B cell (primary cell): Measurements from ENCODE around the gene SPEN. TPM values are rescaled to one million over a fixed set of nuclear protein-coding genes. Genes with fewer than 3 reads are reported as not detected.

ENCODE experiments used
- ATAC-seq: fragments of 200-7000 bp; cut with Tn5 transposase; one replicate; pipeline ENCODE4 v1.10.0; 2021; ENCODE audit warnings: low read depth, mild to moderate bottlenecking, moderate number of reproducible peaks, moderate library complexity
- CTCF ChIA-PET: fragments of 350-600 bp; sonication (Branson Sonifier 250); formaldehyde crosslinking; loops from one replicate; lab custom pipeline; 2021; ENCODE audit warnings: antibody characterized with exemption, inconsistent platforms; lab: Charles Lee
- POLR2A ChIA-PET: fragments of 350-600 bp; sonication (Branson Sonifier 250); formaldehyde crosslinking; loops from one replicate; lab custom pipeline; 2021; ENCODE audit warnings: antibody characterized with exemption; lab: Charles Lee
- DNase-seq: peaks from one replicate; pipeline ENCODE4 v3.0.0; 2013
- H2AFZ ChIP-seq: 2 replicates; pipeline ENCODE4 v1.6.1; 2012; ENCODE audit warnings: mild to moderate bottlenecking, low read depth, low read length; ENCODE audit not compliant: insufficient read depth, poor library complexity, severe bottlenecking
- H3K27ac ChIP-seq, 2 donors: 1 replicate in 1 of 2; 2 replicates in 1 of 2; pipeline ENCODE4 v1.5.1; 2012 to 2013; ENCODE audit warnings: low read length in 2 of 2, mild to moderate bottlenecking in 2 of 2, moderate library complexity in 1 of 2
- H3K27me3 ChIP-seq, 4 experiments: fragments of 200-600 bp in 1 of 4; sonication (generic) in 1 of 4; replicated peaks in 1 of 4; 1 replicate in 2 of 4; 2 replicates in 2 of 4; pipeline versions ENCODE4 v1.6.1 to v1.7.0; 2013 to 2016; ENCODE audit warnings: low read length in 3 of 4, mild to moderate bottlenecking in 2 of 4, mixed read lengths in 1 of 4, moderate library complexity in 1 of 4; ENCODE audit not compliant: insufficient read depth in 4 of 4, control insufficient read depth in 3 of 4; ENCODE audit errors: control extremely low read depth in 1 of 4
- H3K36me3 ChIP-seq, 2 experiments: replicated peaks in 1 of 2; 1 replicate in 1 of 2; 2 replicates in 1 of 2; pipeline versions ENCODE4 v1.6.1 to v1.7.1; 2013; ENCODE audit warnings: low read length in 1 of 2; ENCODE audit not compliant: insufficient read depth in 2 of 2, control insufficient read depth in 1 of 2; ENCODE audit errors: control extremely low read depth in 1 of 2, extremely low read depth in 1 of 2
- H3K4me1 ChIP-seq, 2 donors: fragments of 200-600 bp in 1 of 2; sonication (generic) in 1 of 2; 1 replicate in 1 of 2; 2 replicates in 1 of 2; pipeline versions ENCODE4 v1.5.1 to v1.6.1; 2013 to 2017; ENCODE audit warnings: low read length in 2 of 2; ENCODE audit not compliant: control insufficient read depth in 2 of 2, insufficient read depth in 2 of 2
- H3K4me2 ChIP-seq: replicated peaks from 2 replicates; pipeline ENCODE3; 2012; ENCODE audit warnings: mild to moderate bottlenecking, low read depth, low read length; ENCODE audit not compliant: poor library complexity, severe bottlenecking
- H3K4me3 ChIP-seq, 5 experiments: fragments of 200-600 bp in 1 of 5; sonication (generic) in 1 of 5; 1 replicate in 3 of 5; 2 replicates in 2 of 5; pipeline versions ENCODE4 v1.5.1 to v1.7.0; 2011 to 2016; ENCODE audit warnings: low read length in 4 of 5, mild to moderate bottlenecking in 4 of 5, low read depth in 2 of 5, control low read depth in 1 of 5, moderate library complexity in 1 of 5; ENCODE audit not compliant: insufficient read depth in 1 of 5; ENCODE audit errors: control extremely low read depth in 1 of 5, extremely low read depth in 1 of 5
- H3K79me2 ChIP-seq: fragments of 200-600 bp; sonication (generic); one replicate; pipeline ENCODE4 v1.6.0; 2016; ENCODE audit warnings: low read length; ENCODE audit not compliant: control insufficient read depth, insufficient read depth
- H3K9ac ChIP-seq: fragments of 200-600 bp; sonication (generic); 2 replicates; pipeline ENCODE4 v1.6.1; 2017; ENCODE audit warnings: mild to moderate bottlenecking, low read length, moderate library complexity
- H3K9me3 ChIP-seq, 3 donors: one replicate each; pipeline versions ENCODE4 v1.6.1 to v1.7.1; 2013; ENCODE audit warnings: low read length in 2 of 3; ENCODE audit not compliant: control insufficient read depth in 2 of 3, insufficient read depth in 1 of 3; ENCODE audit errors: control extremely low read depth in 1 of 3
- H4K20me1 ChIP-seq: 2 replicates; pipeline ENCODE4 v1.6.0; 2012; ENCODE audit warnings: mild to moderate bottlenecking, low read length; ENCODE audit not compliant: insufficient read depth, control insufficient read depth, poor library complexity, severe bottlenecking
- H3K27ac Mint-ChIP-seq: one replicate; pipeline ENCODE4 v1.8.0; 2021; ENCODE audit warnings: mixed read lengths
- H3K27me3 Mint-ChIP-seq: one replicate; pipeline ENCODE4 v1.8.0; 2021; ENCODE audit warnings: mixed read lengths
- H3K4me1 Mint-ChIP-seq: one replicate; pipeline ENCODE4 v1.8.0; 2021; ENCODE audit warnings: mixed read lengths
- H3K4me3 Mint-ChIP-seq: one replicate; pipeline ENCODE4 v1.8.0; 2021; ENCODE audit warnings: mixed read lengths
- H3K9me3 Mint-ChIP-seq: one replicate; pipeline ENCODE4 v1.8.0; 2022; ENCODE audit warnings: mixed read lengths; ENCODE audit not compliant: insufficient read depth
- CTCF ChIP-seq: fragments of 200-600 bp; IDR thresholded peaks from one replicate; pipeline ENCODE4 v1.8.0; 2022; ENCODE audit warnings: antibody characterized with exemption, mild to moderate bottlenecking
- EZH2 ChIP-seq: IDR thresholded peaks from 2 replicates; pipeline ENCODE4 v1.6.1; 2012; ENCODE audit warnings: borderline replicate concordance, low read depth, mild to moderate bottlenecking, moderate library complexity, low read length; ENCODE audit not compliant: insufficient read depth, poor library complexity, severe bottlenecking
- WGBS: methylation state at CpG from one replicate; pipeline ENCODE4 v1.1.5; 2013; ENCODE audit warnings: missing lambda C conversion rate; ENCODE audit not compliant: insufficient coverage; 5-methylcytosine and 5-hydroxymethylcytosine counted together
- intact Hi-C: fragments of 100-400 bp; cut with micrococcal nuclease; formaldehyde crosslinking; loops from one replicate; pipeline ENCODE4 v1.10.0; 2022
- polyA plus RNA-seq: library from polyadenylated mRNA; depleted of rRNA; stranded (reverse); fragments of >200 nt; gene quantifications from 2 replicates; pipeline ENCODE4 v1.2.3, GENCODE V29; 2012
- total RNA-seq, 2 donors: library from RNA; stranded (reverse); fragments of 120-200 nt in 1 of 2; gene quantifications; 1 replicate in 1 of 2; 2 replicates in 1 of 2; pipeline versions ENCODE4 v1.2.3 to v1.2.4, GENCODE V29; 2013 to 2022

The SPEN gene
- total and polyA plus RNA-seq, 2 donors (not counting 1 experiment from before 2014, with no cell fraction given) = 29.1 to 126 TPM

- H3K9me3 ChIP-seq = no peaks in the 10 kb centered on the region
- peaks cover 73% of the 10 kb centered on the region for H3K79me2 ChIP-seq
- ATAC-seq = peak; percentile 17
- peak overlapping the region; percentile 91 for H3K27ac Mint-ChIP-seq
- H3K9ac ChIP-seq = peak overlapping the region; percentile 86
- H3K4me2 ChIP-seq = peak overlapping the region; percentile 88
- peak overlapping the region; percentile 93 for H3K4me3 Mint-ChIP-seq
- DNase-seq = peak; percentile 58
- intact Hi-C loops = loop anchor here (1.0 to 10.0 kb wide), 4 partner anchors 9 to 390 kb away; partner anchors contain the start of gene SZRD1
- no peaks in the 10 kb centered on the region for H3K27me3 Mint-ChIP-seq
- TF ChIP-seq CTCF (no peak), EZH2 (no peak)
- peak overlapping the region; percentile 87 for H2AFZ ChIP-seq
- no peaks in the 10 kb centered on the region for H3K9me3 Mint-ChIP-seq
- 55% methylated on average over 7 of the region's 9 CpGs for WGBS
- H3K27me3 ChIP-seq = no peaks in the 10 kb centered on the region
- H3K4me1 ChIP-seq = peaks cover 20 to 33% of the 10 kb centered on the region in 2 donors
- POLR2A ChIA-PET = interaction anchor here (0.7 to 3.0 kb wide), 6 partner anchors 8 to 162 kb away, joined by 3 to 11 read pairs (median 8); no protein-coding TSS in a partner anchor
- H3K36me3 ChIP-seq = peaks cover 2 to 28% of the 10 kb centered on the region in 2 experiments
- no peaks in the 10 kb centered on the region for H4K20me1 ChIP-seq
- peak overlapping the region; percentile 66 to 86 for H3K27ac ChIP-seq
- peak overlapping the region; percentile 58 to 94 (median 88) for H3K4me3 ChIP-seq
- H3K4me1 Mint-ChIP-seq = peaks cover 35% of the 10 kb centered on the region
- CTCF ChIA-PET = interaction anchor here (0.6 to 3.2 kb wide), 9 partner anchors 8 to 162 kb away, joined by 3 to 24 read pairs (median 4); no protein-coding TSS in a partner anchor
Observed at GRCh38 chr1:15974855-15975254, 127.3 kb downstream of the SPEN start.

- H3K27ac ChIP-seq = peak overlapping the region; percentile 70 to 86
- ATAC-seq = peak; percentile 71
Observed at GRCh38 chr1:15975358-15975804, 127.9 kb downstream of the SPEN start.

More at GRCh38 chr1:15975358-15975804, 127.9 kb downstream of the SPEN start:
- intact Hi-C loops = loop anchor here (1.0 to 10.0 kb wide), 4 partner anchors 9 to 389 kb away; partner anchors contain the start of gene SZRD1
- Mint-ChIP-seq H3K27ac (peak overlapping the region; percentile 91), H3K9me3 (no peaks in the 10 kb centered on the region), H3K27me3 (no peaks in the 10 kb centered on the region), H3K4me1 (peaks cover 35% of the 10 kb centered on the region), H3K4me3 (peak overlapping the region; percentile 93)
- TF ChIP-seq EZH2 = no peak
- TF ChIP-seq CTCF = no peak
- CTCF ChIA-PET = interaction anchor here (0.6 to 3.2 kb wide), 9 partner anchors 9 to 163 kb away, joined by 3 to 24 read pairs (median 5); partner anchors contain the start of gene SRARP
- DNase-seq = no peak
- peak overlapping the region; percentile 88 for H3K4me2 ChIP-seq
- 2% methylated on average over 43 of the region's 47 CpGs for WGBS
- peak overlapping the region; percentile 58 to 94 (median 88) for H3K4me3 ChIP-seq
- peak overlapping the region; percentile 86 for H3K9ac ChIP-seq
- H4K20me1 ChIP-seq = no peaks in the 10 kb centered on the region
- H3K4me1 ChIP-seq = peaks cover 20 to 33% of the 10 kb centered on the region in 2 donors
- peak overlapping the region; percentile 87 for H2AFZ ChIP-seq
- no peaks in the 10 kb centered on the region for H3K9me3 ChIP-seq
- POLR2A ChIA-PET = interaction anchor here (0.8 to 3.0 kb wide), 7 partner anchors 9 to 231 kb away, joined by 3 to 11 read pairs (median 6); no protein-coding TSS in a partner anchor
- no peaks in the 10 kb centered on the region for H3K27me3 ChIP-seq
- H3K79me2 ChIP-seq = peaks cover 68% of the 10 kb centered on the region
- H3K36me3 ChIP-seq = peaks cover 2 to 25% of the 10 kb centered on the region in 2 experiments
